ENCODE data around the gene THG1L.

DNA sequence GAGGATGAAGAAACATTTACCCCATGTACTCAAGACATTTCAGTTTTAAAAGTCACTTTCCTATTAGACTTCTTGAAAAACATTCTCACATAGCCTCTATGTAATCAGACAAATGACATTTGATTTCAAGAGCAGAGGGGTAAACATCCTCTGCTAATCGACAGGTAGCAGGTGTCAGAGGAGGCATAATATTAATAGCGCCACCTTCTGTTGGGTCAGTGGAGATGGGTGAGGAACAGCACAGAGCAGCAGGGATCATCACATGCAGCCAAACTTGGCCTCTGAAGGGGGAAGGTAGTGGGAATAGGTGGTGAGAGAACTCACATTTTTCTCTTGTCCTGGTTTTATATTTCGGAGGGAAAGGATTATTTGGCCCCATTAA, 9.0 kb downstream of the THG1L start:
- TF ChIP-seq, protein P1, sequence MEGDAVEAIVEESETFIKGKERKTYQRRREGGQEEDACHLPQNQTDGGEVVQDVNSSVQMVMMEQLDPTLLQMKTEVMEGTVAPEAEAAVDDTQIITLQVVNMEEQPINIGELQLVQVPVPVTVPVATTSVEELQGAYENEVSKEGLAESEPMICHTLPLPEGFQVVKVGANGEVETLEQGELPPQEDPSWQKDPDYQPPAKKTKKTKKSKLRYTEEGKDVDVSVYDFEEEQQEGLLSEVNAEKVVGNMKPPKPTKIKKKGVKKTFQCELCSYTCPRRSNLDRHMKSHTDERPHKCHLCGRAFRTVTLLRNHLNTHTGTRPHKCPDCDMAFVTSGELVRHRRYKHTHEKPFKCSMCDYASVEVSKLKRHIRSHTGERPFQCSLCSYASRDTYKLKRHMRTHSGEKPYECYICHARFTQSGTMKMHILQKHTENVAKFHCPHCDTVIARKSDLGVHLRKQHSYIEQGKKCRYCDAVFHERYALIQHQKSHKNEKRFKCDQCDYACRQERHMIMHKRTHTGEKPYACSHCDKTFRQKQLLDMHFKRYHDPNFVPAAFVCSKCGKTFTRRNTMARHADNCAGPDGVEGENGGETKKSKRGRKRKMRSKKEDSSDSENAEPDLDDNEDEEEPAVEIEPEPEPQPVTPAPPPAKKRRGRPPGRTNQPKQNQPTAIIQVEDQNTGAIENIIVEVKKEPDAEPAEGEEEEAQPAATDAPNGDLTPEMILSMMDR (conservative IDR thresholded peaks at IDR 0.05; ENCODE audit: low read depth in 2 of 2) = peak; percentile 80 to 86
- TF ChIP-seq POLR2AphosphoS5 (IDR thresholded peaks at IDR 0.05; ENCODE audit: low read depth) (no peak), EZH2 (IDR thresholded peaks at IDR 0.05; ENCODE audit: low read depth, unreplicated experiment) (no peak), EZH2phosphoT487 (IDR thresholded peaks at IDR 0.05; ENCODE audit: unreplicated experiment) (no peak), CREB1 (CRISPR knock-in tag; IDR thresholded peaks at IDR 0.05; ENCODE audit: low read depth) (no peak), STAT1 (IDR thresholded peaks at IDR 0.05; ENCODE audit: unreplicated experiment) (no peak)
- TF ChIP-seq, protein P2, sequence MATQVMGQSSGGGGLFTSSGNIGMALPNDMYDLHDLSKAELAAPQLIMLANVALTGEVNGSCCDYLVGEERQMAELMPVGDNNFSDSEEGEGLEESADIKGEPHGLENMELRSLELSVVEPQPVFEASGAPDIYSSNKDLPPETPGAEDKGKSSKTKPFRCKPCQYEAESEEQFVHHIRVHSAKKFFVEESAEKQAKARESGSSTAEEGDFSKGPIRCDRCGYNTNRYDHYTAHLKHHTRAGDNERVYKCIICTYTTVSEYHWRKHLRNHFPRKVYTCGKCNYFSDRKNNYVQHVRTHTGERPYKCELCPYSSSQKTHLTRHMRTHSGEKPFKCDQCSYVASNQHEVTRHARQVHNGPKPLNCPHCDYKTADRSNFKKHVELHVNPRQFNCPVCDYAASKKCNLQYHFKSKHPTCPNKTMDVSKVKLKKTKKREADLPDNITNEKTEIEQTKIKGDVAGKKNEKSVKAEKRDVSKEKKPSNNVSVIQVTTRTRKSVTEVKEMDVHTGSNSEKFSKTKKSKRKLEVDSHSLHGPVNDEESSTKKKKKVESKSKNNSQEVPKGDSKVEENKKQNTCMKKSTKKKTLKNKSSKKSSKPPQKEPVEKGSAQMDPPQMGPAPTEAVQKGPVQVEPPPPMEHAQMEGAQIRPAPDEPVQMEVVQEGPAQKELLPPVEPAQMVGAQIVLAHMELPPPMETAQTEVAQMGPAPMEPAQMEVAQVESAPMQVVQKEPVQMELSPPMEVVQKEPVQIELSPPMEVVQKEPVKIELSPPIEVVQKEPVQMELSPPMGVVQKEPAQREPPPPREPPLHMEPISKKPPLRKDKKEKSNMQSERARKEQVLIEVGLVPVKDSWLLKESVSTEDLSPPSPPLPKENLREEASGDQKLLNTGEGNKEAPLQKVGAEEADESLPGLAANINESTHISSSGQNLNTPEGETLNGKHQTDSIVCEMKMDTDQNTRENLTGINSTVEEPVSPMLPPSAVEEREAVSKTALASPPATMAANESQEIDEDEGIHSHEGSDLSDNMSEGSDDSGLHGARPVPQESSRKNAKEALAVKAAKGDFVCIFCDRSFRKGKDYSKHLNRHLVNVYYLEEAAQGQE (IDR thresholded peaks at IDR 0.05; ENCODE audit: unreplicated experiment) = no peak
